Bronchial epithelial cell (primary cell): ENCODE data around the gene ARRDC4. TPM values are rescaled to one million over a fixed set of nuclear protein-coding genes. Genes with fewer than 3 reads are reported as not detected.

Experiments
- DNase-seq: peaks from one replicate; pipeline ENCODE4 v3.0.0-alpha.2; 2010; ENCODE audit warnings: low read depth
- FAIRE-seq: peaks from 2 replicates; lab custom pipeline; 2011; peaks lifted over from hg19 to GRCh38; lab: Jason Lieb, UNC
- H3K27me3 ChIP-seq: 2 replicates; pipeline ENCODE4 v1.5.1; 2011; ENCODE audit warnings: low read length; ENCODE audit not compliant: control insufficient read depth, insufficient read depth
- H3K36me3 ChIP-seq: 2 replicates; pipeline ENCODE4 v1.5.1; 2011; ENCODE audit warnings: low read length; ENCODE audit not compliant: control insufficient read depth, insufficient read depth
- H3K4me3 ChIP-seq: 2 replicates; pipeline ENCODE4 v1.5.1; 2011; ENCODE audit warnings: mild to moderate bottlenecking, low read depth, low read length, control low read depth
- CTCF ChIP-seq: IDR thresholded peaks from 2 replicates; pipeline ENCODE4 v1.5.1; 2011; ENCODE audit warnings: mild to moderate bottlenecking, moderate library complexity, low read length, control low read depth, inconsistent platforms; ENCODE audit not compliant: insufficient read depth, severe bottlenecking
- total RNA-seq: library from RNA; depleted of rRNA; stranded (reverse); fragments of >200 nt; gene quantifications from 2 replicates; pipeline ENCODE4 v1.2.1, GENCODE V29; 2014

ARRDC4 gene
- total RNA-seq, 1 donor from 2014 or later = 3.9 TPM

GRCh38 chr15:97998307-97999071, 38.0 kb downstream of the ARRDC4 start:
- TF ChIP-seq CTCF = no peak
- DNase-seq = peak; percentile 66
- Histone ChIP-seq H3K36me3 (no peaks in the 10 kb centered on the region), H3K27me3 (no peaks in the 10 kb centered on the region), H3K4me3 (no peak overlapping the region)
- no peak for FAIRE-seq

GRCh38 chr15:98000249-98001203, 40.0 kb downstream of the ARRDC4 start:
- peak; percentile 99 for FAIRE-seq
- H3K27me3 ChIP-seq = no peaks in the 10 kb centered on the region
- no peak overlapping the region for H3K4me3 ChIP-seq
- DNase-seq = peak; percentile 34
- TF ChIP-seq CTCF = no peak
- H3K36me3 ChIP-seq = no peaks in the 10 kb centered on the region

- no peaks in the 10 kb centered on the region for H3K36me3 ChIP-seq
- no peak for TF ChIP-seq CTCF
- no peak for DNase-seq
- no peak overlapping the region for H3K4me3 ChIP-seq
- FAIRE-seq = no peak
- H3K27me3 ChIP-seq = no peaks in the 10 kb centered on the region
Measured at GRCh38 chr15:98001663-98002194, 41.2 kb downstream of the ARRDC4 start.

- no peak overlapping the region for H3K4me3 ChIP-seq
- no peaks in the 10 kb centered on the region for H3K36me3 ChIP-seq
- TF ChIP-seq CTCF = no peak
- FAIRE-seq = peak; percentile 98
- H3K27me3 ChIP-seq = no peaks in the 10 kb centered on the region
- no peak for DNase-seq
Measured at GRCh38 chr15:98002419-98002818, 41.9 kb downstream of the ARRDC4 start.

- DNase-seq (no peak), FAIRE-seq (no peak)
- no peak for TF ChIP-seq CTCF
- Histone ChIP-seq H3K36me3 (no peaks in the 10 kb centered on the region), H3K27me3 (no peaks in the 10 kb centered on the region), H3K4me3 (no peak overlapping the region)
Measured at GRCh38 chr15:98002866-98003265, 42.4 kb downstream of the ARRDC4 start.
